AG04450 (cell line): ENCODE data around the gene SMAD9. TPM values are rescaled to one million over a fixed set of nuclear protein-coding genes. Genes with fewer than 3 reads are reported as not detected.

Experiments used
- CTCF ChIA-PET: fragments of 300-600, 350-600 bp; formaldehyde crosslinking; extraction: SDS; loops from one replicate; lab custom pipeline; 2022; ENCODE audit warnings: antibody characterized with exemption, inconsistent platforms; lab: Charles Lee
- POLR2A ChIA-PET: fragments of 350-600 bp; formaldehyde crosslinking; extraction: SDS; loops from one replicate; lab custom pipeline; 2021; ENCODE audit warnings: antibody characterized with exemption, inconsistent platforms; lab: Yijun Ruan, JAX
- DNase-seq: peaks from one replicate; pipeline ENCODE4 v3.0.0-alpha.2; 2011; ENCODE audit warnings: low read depth, low spot score
- H3K27ac ChIP-seq: one replicate; pipeline ENCODE4 v1.5.1; 2012; ENCODE audit warnings: low read depth, low read length, control low read depth
- H3K27me3 ChIP-seq: one replicate; pipeline ENCODE4 v1.6.0; 2012; ENCODE audit warnings: low read length; ENCODE audit not compliant: control insufficient read depth, insufficient read depth
- H3K4me3 ChIP-seq: 2 replicates; pipeline ENCODE4 v1.5.1; 2011; ENCODE audit warnings: mild to moderate bottlenecking, low read depth, low read length, control low read depth
- H3K9me3 ChIP-seq: 2 replicates; pipeline ENCODE4 v1.5.1; 2012; ENCODE audit warnings: low read length; ENCODE audit not compliant: control insufficient read depth, insufficient read depth
- polyA plus RNA-seq: library from polyadenylated mRNA; depleted of rRNA; stranded (reverse); fragments of >200 nt; gene quantifications from 2 replicates; pipeline ENCODE4 v1.2.3, GENCODE V29; 2011
- TF ChIP-seq, protein P1 (sequence below): IDR thresholded peaks from 2 replicates; pipeline ENCODE4 v1.5.1; 2011; ENCODE audit warnings: low read depth, low read length, control low read depth, inconsistent platforms

The SMAD9 gene
- polyA plus RNA-seq, 1 experiment = 5.3 TPM

DNA sequence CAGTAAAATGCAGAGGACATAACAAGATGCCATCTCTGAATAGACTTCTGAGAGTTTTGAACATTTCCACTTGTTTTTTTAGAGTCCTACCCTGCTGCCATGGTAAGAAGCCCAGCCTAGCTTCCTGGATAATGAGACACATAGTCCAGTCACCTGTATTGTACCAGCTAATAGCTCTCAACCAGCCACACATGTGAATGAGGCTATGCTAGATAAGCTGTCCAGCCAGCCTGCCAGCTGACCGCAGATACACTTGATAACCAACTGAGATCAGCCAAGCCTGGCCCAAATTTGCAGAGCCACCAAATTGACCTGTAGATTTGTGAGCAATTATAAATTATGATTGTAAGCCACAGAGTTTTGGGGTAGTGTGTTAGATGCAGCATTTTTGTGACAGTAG lies 90.3 kb downstream of the SMAD9 start:
- ChIA-PET CTCF (interaction anchor here (1.0 to 2.1 kb wide), 5 partner anchors 11 to 547 kb away, joined by 3 to 10 read pairs (median 4); no protein-coding TSS in a partner anchor), POLR2A (no interaction called here)

DNA sequence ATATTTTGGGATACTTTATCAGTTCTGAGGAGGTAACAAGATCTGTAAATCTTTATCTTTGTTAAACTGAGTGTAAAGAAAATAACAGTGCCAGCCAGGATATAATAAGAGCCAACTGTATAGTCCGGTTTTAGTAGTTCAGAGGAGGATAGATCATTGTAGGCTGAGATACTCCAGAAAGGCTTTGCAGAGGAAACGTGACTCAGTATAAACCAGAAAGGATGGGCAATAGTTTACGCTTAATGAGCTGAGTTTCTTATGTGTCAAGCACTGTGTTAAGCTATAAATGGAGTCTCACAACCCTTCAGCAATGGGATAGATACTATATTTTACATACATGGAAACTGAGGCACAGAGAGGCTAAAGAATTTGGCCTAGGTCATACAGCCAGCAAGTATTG lies 97.3 kb downstream of the SMAD9 start:
- ChIA-PET CTCF (interaction anchor here (0.8 to 1.5 kb wide), 2 partner anchors 87 to 158 kb away, joined by 3 to 8 read pairs; no protein-coding TSS in a partner anchor), POLR2A (no interaction called here)
- no peak for DNase-seq
- no peaks in the 10 kb centered on the region; the same call in 1 of the 2 replicates for H3K9me3 ChIP-seq
- no peaks in the 10 kb centered on the region for H3K27me3 ChIP-seq
- H3K27ac ChIP-seq = no peak overlapping the region
- TF ChIP-seq, protein P1, sequence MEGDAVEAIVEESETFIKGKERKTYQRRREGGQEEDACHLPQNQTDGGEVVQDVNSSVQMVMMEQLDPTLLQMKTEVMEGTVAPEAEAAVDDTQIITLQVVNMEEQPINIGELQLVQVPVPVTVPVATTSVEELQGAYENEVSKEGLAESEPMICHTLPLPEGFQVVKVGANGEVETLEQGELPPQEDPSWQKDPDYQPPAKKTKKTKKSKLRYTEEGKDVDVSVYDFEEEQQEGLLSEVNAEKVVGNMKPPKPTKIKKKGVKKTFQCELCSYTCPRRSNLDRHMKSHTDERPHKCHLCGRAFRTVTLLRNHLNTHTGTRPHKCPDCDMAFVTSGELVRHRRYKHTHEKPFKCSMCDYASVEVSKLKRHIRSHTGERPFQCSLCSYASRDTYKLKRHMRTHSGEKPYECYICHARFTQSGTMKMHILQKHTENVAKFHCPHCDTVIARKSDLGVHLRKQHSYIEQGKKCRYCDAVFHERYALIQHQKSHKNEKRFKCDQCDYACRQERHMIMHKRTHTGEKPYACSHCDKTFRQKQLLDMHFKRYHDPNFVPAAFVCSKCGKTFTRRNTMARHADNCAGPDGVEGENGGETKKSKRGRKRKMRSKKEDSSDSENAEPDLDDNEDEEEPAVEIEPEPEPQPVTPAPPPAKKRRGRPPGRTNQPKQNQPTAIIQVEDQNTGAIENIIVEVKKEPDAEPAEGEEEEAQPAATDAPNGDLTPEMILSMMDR = no peak
- H3K4me3 ChIP-seq = no peak overlapping the region

More for the DNA sequence above, 90.3 kb downstream of the SMAD9 start:
- H3K27me3 ChIP-seq = no peaks in the 10 kb centered on the region
- no peaks in the 10 kb centered on the region for H3K9me3 ChIP-seq
- DNase-seq = no peak
- no peak overlapping the region for H3K4me3 ChIP-seq
- no peak overlapping the region for H3K27ac ChIP-seq
- TF ChIP-seq, protein P1 = no peak

DNA sequence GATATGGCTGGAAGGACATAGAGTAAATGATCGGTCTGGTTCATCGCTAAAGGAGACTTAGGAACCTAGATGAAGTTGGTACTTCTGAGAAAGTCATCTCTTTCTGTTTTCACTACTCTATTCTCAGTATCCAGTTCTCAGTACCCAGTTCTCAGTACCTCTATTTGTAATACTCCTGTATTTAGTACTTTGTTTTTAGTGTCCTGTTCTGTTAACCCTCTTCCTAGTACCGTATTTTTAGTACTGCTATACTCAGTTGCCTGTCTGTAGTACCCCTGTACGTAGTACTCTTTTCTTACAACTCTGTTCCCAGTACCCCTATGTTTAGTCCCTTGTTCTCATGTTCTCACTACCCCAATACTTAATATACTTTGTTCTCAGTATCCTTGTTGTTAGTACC lies 99.8 kb downstream of the SMAD9 start:
- no peaks in the 10 kb centered on the region for H3K27me3 ChIP-seq
- H3K9me3 ChIP-seq = no peaks in the 10 kb centered on the region; the same call in 1 of the 2 replicates
- CTCF ChIA-PET = no interaction called here
- TF ChIP-seq, protein P1 = no peak
- no peak for DNase-seq
- H3K4me3 ChIP-seq = peak overlapping the region; percentile 80
- no peak overlapping the region for H3K27ac ChIP-seq
- POLR2A ChIA-PET = no interaction called here

DNA sequence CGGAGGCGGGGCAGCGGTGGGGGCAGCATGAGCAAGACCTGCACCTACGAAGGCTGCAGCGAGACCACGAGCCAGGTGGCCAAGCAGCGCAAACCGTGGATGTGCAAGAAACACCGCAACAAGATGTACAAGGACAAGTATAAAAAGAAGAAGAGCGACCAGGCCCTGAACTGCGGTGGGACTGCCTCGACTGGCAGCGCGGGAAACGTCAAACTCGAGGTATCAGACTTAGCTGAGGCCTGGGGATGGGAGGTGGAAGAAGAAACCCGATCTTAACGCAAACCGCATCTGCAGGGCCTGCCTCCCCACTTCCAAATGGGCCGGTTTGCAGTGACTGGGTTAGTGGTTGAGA lies 100.3 kb downstream of the SMAD9 start:
- POLR2A ChIA-PET = no interaction called here
- DNase-seq = no peak
- CTCF ChIA-PET = no interaction called here
- Histone ChIP-seq H3K9me3 (no peaks in the 10 kb centered on the region; the same call in 1 of the 2 replicates), H3K27me3 (no peaks in the 10 kb centered on the region), H3K27ac (no peak overlapping the region), H3K4me3 (peak overlapping the region; percentile 80)
- TF ChIP-seq, protein P1 = no peak

DNA sequence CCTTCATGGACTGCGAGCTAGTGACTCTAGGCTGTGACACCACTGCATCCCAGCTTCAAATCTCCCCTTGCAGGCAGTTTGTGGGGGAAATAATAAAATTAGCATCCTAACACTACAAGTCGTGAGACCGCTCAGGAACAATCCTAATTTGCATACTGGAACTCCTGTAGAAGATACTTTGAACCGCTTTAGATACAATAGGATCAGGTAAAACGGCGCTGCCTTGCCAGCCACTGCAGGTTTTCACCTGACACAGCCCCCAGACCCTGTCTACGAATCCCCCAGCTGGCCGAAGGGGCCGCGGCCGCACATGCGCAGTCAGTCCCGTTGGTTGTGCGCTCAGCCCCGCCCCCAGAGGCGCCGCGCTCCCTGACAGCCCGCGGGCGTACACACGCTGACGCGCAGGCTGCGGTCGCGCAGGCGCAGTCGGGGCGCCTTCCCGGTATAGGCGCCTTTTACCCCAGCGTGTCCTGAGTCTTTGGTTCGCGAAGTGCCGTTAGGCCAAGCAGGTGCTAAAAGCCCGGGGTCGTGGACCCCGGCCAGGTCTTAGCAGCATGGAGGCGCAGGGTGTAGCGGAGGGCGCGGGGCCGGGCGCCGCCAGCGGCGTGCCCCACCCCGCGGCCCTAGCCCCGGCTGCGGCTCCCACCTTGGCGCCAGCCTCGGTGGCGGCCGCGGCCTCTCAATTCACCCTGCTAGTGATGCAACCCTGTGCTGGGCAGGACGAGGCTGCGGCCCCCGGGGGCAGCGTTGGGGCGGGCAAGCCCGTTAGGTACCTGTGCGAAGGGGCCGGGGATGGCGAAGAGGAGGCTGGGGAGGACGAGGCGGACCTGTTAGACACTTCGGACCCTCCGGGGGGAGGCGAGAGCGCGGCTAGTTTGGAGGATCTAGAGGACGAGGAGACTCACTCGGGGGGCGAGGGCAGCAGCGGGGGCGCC lies 101.0 kb downstream of the SMAD9 start, which contains the start of gene RFXAP:
Gene RFXAP, plus strand, starts transcription at position 419 of the 935 bp plus-strand sequence. Its CDS starts 136 bp downstream, at position 555.
- TF ChIP-seq, protein P1 = no peak
- POLR2A ChIA-PET = no interaction called here
- H3K27ac ChIP-seq = no peak within 1 kb of the TSS
- peak within 1 kb of the TSS; percentile 80 for H3K4me3 ChIP-seq
- CTCF ChIA-PET = no interaction called here
- no peaks in the 10 kb centered on the region for H3K27me3 ChIP-seq
- H3K9me3 ChIP-seq = no peaks in the 10 kb centered on the region; the same call in 1 of the 2 replicates
- DNase-seq = peak; percentile 66
